Amygdala (tissue), 56 donors: ENCODE measurements around the gene FRRS1.
A peak's percentile ranks its signal among the peaks of the same experiment; 100 is the strongest.

Experiments
- DNase-seq, 56 donors: peaks; one replicate each; lab custom pipeline; 2025; lab: John Stamatoyannopoulos, UW

Gene FRRS1

DNA sequence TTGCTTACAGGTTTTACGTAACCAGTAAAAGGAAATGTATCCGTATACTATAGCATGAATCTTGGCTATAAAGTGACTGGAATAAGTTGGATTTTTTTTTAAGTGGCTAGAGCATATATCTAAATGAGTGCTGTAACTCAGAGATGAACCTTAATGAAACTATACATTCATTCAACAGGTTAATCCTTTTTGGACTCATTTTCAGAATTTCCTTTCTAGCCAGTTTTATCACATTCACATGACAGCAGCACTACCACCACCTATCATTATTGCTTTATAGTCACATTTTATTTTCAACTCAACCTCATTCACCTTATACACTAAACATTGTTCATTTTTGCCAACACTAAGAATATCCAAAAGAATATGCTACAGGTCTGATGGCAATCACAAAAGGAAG lies 30.6 kb downstream of the FRRS1 start:
- no peak for DNase-seq

DNA sequence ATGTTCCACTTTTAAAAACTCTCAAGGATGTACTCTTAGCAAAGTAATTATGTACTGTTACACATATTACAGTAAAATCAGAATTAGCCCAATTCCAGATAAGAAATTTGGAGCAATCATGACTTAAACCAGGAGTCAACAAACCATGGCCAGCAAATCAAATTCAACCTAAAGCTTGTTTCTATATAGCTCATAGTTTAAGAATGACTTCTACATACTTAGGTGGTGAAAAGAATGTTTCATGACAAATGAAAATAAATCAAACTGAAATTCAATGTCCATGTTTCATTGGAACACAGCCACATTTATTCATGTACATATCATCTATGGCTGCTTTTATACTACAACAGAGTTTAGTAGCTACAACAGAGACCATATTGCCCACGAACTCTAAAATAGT lies 35.1 kb downstream of the FRRS1 start:
- no peak for DNase-seq

GRCh38 chr1:99728494-99729235 lies 37.8 kb downstream of the FRRS1 start:
- DNase-seq = no peak

- no peak for DNase-seq
Measured at GRCh38 chr1:99727575-99728185, 38.8 kb downstream of the FRRS1 start.

DNA sequence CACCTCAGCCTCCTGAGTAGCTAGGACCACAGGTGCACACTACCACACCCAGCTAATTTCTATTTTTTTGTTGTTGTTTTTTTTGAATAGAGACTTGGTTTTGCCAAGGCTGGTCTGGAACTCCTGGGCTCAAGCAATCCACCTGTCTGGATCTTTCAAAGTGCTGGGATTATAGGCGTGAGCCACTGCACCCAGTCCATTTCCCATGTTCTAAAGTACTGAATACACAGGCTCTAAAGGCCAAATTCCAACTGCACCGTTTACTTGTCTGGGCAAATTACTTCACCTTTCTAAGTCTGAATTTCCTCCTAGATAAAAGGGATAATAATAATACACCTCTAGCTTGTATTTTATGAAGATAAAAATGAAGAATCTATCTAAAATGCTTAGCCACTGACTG lies 39.6 kb downstream of the FRRS1 start:
- DNase-seq = no peak

GRCh38 chr1:99726407-99726806 lies 40.0 kb downstream of the FRRS1 start:
- DNase-seq = no peak

GRCh38 chr1:99725996-99726395 lies 40.4 kb downstream of the FRRS1 start:
- DNase-seq = no peak

GRCh38 chr1:99723251-99723650 lies 43.2 kb downstream of the FRRS1 start:
- DNase-seq = no peak

DNA sequence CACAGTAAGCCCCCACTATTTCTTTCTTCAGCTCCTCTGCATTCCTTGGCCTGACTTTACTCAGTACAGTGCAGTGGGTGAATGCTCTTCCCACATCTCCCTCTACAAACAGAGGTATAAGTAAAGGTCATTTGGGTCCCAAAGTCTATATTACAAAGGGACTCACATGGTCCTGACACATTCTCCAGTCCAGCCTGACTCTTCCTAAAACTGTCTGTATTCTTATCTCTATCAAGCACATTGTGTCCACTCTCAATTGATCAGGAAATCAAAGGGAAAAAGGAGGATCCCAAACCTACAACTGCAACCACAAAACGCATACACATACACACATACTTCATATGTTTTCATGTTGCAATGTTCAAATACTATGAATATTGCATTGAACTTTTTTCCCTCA lies 49.4 kb downstream of the FRRS1 start:
- no peak for DNase-seq

- no peak for DNase-seq
Measured at GRCh38 chr1:99713006-99713405, 53.4 kb downstream of the FRRS1 start.

DNA sequence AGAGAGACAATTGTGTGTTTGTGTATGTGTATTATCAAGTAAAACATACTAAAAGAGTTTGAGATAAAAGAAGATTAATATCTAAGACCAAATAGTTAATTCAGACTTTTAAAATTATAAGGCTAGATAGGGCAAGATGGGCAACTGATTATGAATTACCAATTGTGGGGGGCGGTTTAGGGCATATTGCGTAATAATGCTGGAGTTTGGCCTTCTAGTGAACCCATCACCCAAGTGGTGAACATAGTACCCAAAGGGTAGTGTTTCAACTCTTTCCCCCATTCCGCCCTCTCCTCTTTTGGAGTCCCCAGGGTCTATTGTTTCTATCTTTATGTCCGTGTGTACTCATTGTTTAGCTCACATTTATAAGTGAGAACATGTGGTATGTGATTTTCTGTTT lies 55.4 kb downstream of the FRRS1 start:
- DNase-seq = no peak

DNA sequence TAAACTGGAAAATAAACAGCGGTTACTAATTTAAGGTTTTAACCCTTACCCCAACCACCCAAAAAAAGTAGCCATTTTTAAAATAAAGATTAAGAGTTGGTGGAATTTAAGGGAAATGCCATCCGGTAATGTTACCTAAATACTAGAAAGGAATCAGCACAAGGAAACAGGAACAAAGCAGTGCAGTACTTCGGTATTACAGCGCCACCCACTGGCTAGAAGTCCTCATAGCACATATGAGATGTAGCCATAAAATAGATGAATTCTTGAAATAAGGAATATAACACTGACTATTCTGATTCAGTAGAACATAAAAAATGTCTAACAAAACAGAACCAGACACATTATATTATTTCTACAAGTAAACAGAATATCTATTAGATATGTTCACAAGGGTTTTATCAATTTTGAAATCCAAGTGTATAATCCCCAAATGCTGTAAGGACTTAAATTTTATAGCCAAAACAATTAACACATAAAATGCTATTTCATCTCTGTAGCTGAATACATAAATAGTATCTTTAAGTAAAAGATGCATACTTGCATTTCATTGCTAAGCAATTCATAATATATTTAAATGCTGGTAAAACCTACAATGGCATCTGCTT lies 58.8 kb downstream of the FRRS1 start:
- peak in 39 of 56 donors; percentile 2 to 90 (median 29) for DNase-seq

DNA sequence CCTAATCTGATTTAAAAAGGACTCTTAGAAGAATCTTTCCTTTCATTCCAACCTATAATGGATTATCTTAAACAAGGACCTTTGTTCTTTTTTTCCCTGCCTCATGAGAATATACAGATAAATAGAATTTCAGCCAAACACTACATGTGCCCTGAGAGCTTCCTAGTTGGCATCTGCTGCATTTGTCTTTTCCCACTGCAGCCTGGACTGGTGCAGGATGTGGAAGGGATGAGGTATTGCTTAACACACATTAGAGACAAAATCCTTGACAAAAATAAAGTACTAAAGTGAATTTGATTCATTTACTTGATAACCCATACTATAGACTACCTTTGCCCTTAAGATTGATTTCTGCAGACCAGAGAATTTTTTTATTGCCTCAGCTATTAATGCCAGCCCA lies 61.0 kb downstream of the FRRS1 start:
- DNase-seq = no peak

DNA sequence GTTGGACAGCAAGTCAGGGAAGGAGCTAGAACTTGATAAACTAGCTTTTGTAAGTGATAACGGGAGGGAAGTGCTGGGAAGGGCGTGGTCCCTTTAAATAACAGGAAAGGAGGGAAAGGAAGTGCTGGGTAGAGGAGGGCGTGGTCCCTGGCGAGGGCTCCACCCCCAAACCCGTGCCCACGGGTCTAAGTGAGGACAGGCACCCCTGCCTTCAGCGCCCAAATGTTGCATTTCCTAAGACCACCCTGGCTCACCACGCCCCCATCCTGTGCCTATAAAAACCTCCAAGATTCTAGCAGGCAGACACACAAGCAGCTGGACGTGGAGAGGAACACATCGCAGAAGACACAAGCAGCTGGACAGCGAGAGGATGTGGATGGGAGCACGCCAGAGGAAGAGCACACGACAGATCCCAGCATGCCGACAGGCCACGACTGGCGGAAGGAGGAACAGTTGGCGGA lies 62.0 kb downstream of the FRRS1 start:
- DNase-seq = no peak

DNA sequence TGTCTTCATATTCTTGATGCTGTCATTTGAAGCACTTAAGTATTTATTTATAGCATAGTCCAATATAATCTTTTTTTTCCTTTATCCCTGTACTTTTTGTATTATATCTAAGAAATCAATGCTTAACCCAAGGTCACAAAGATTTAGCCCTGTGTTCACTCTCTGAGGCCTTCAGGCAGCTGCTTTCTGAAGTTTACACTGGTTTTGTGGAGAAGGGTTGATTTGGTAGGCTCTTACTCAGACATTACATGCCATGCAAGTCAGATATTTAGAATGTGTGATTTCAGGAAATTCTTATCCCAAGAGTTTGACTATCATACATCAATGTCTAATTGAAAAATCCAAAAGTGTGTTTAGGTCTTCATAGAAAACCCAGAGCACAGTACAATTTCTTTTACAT lies 64.2 kb downstream of the FRRS1 start:
- DNase-seq = no peak

GRCh38 chr1:99700020-99700419 lies 66.4 kb downstream of the FRRS1 start:
- DNase-seq = no peak

DNA sequence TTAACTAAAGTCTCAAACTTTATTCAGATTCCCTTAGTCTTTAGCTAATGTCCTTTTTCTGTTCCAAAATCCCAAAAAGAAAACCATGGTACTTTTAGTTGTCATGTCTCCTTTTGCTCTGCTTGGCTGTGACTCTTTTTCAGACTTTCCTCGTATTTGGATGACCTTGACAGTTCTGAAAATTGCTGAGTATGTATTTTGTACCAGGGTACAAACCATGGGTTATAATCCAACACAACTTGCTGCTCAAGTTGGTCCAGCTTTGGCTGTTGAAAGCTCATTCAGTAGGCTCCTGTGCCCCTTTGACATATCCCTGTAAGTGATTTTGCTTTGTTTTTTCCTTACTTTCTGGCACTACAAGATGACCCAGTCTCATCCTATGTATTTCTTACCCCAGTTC lies 68.9 kb downstream of the FRRS1 start:
- no peak for DNase-seq

GRCh38 chr1:99696616-99697015 lies 69.8 kb downstream of the FRRS1 start:
- no peak for DNase-seq

DNA sequence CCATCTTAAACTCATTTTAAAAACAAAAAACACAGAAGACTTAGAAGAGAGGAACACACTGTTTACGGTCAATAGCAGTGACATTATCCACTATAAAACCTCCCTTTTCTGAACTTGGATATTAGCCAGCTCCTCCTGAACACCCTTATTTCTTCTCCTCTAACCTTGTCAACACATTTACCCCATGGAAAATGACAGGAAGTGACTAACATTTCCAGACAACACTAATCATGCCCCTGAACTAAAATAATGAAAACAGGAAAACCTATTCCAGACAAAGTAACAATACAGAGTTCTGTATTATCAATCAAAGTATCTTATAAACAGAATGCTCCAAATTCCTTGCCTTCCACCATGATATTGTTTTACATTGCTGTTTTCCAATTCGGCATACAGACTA lies 75.3 kb downstream of the FRRS1 start:
- DNase-seq = no peak

DNA sequence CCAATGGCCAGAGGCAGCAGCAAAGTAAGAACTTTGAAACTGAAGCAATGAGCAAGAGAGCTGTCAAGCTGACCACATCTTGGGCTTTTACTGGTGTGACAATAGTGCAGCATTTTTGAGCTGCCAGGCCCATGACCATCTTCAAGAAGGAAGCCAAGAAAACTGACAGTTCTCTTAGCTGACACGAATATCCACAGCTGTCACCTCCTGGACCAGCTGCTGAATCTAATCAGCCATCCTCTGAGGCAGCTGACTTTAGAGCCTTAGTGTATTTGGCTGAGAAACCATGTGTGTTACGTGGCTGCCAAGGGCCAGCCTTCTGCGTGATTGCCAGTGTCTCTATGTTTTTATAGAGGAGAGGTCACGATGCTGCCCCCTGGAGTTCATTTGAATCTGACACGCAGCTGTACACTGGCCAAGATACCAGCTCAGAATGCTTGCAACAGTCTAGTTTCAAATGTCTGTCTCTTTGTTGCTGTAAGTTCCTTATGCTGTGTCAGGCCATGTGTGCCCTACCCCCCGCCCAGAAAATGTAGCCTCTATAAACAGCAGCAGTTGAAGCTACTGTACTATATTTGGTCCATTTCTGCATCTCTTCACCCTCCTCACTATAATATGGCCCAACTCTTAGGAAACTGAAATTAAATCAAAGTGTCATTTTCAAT lies 80.8 kb downstream of the FRRS1 start:
- peak in 35 of 56 donors; percentile 5 to 71 (median 18) for DNase-seq

GRCh38 chr1:99682291-99682751 lies 84.1 kb downstream of the FRRS1 start:
- DNase-seq = no peak
